WTC11 (cell line): ENCODE data around the gene CDC20. TPM values are rescaled to one million over a fixed set of nuclear protein-coding genes. Genes with fewer than 3 reads are reported as not detected.

Experiments
- ATAC-seq: fragments of 200-7000 bp; cut with Tn5 transposase; 2 replicates; pipeline ENCODE4 v1.10.0; 2021; ENCODE audit warnings: mild to moderate bottlenecking, moderate library complexity
- CTCF ChIA-PET: fragments of 300-600 bp; sonication (Branson Sonifier 250); formaldehyde crosslinking; loops from one replicate; lab custom pipeline; 2021; ENCODE audit warnings: antibody characterized with exemption; lab: Charles Lee
- POLR2A ChIA-PET: fragments of 350-600 bp; sonication (Branson Sonifier 250); formaldehyde crosslinking; loops from one replicate; lab custom pipeline; 2021; ENCODE audit warnings: antibody characterized with exemption; lab: Charles Lee
- DNase-seq: peaks from one replicate; pipeline ENCODE4 v3.0.0; 2021; ENCODE audit warnings: low spot score
- H3K27ac Mint-ChIP-seq: 2 replicates; pipeline ENCODE4 v1.8.0; 2021; ENCODE audit warnings: mixed read lengths
- H3K27me3 Mint-ChIP-seq: 2 replicates; pipeline ENCODE4 v1.8.0; 2021; ENCODE audit warnings: low read depth, mild to moderate bottlenecking, moderate library complexity, mixed read lengths
- H3K36me3 Mint-ChIP-seq: 2 replicates; pipeline ENCODE4 v1.8.0; 2021; ENCODE audit warnings: mixed read lengths
- H3K4me1 Mint-ChIP-seq: 2 replicates; pipeline ENCODE4 v1.8.0; 2022; ENCODE audit warnings: mixed read lengths
- H3K4me3 Mint-ChIP-seq: 2 replicates; pipeline ENCODE4 v1.8.0; 2021; ENCODE audit warnings: mild to moderate bottlenecking, moderate library complexity, mixed read lengths
- H3K9me3 Mint-ChIP-seq: 2 replicates; pipeline ENCODE4 v1.8.0; 2021; ENCODE audit warnings: mixed read lengths
- ATF1 ChIP-seq: sonication (generic); formaldehyde crosslinking; IDR thresholded peaks from 2 replicates; pipeline ENCODE4 v1.8.1; 2023; ENCODE audit warnings: mild to moderate bottlenecking, moderate library complexity, missing genetic modification reagents
- ELF4 ChIP-seq: sonication (generic); formaldehyde crosslinking; IDR thresholded peaks from 2 replicates; pipeline ENCODE4 v1.8.1; 2022; ENCODE audit warnings: low read depth, mild to moderate bottlenecking, moderate library complexity, missing genetic modification reagents
- HMGA2 ChIP-seq: fragments of 250-450 bp; sonication (Bioruptor Pico); IDR thresholded peaks from 2 replicates; pipeline ENCODE4 v1.4.0; 2021; ENCODE audit warnings: mild to moderate bottlenecking, moderate library complexity
- NFATC4 ChIP-seq: fragments of 250-450 bp; sonication (Bioruptor Pico); IDR thresholded peaks from 2 replicates; pipeline ENCODE4 v1.9.0; 2021; ENCODE audit warnings: mild to moderate bottlenecking
- NFE2L1 ChIP-seq: sonication (generic); formaldehyde crosslinking; IDR thresholded peaks from 2 replicates; pipeline ENCODE4 v1.8.1; 2023; ENCODE audit warnings: missing genetic modification reagents
- SOX15 ChIP-seq: fragments of 250-450 bp; sonication (Bioruptor Pico); IDR thresholded peaks from 2 replicates; pipeline ENCODE4 v1.9.0; 2021; ENCODE audit warnings: mild to moderate bottlenecking
- ZBTB21 ChIP-seq: sonication (generic); formaldehyde crosslinking; IDR thresholded peaks from 2 replicates; pipeline ENCODE4 v1.8.1; 2023; ENCODE audit warnings: mild to moderate bottlenecking, missing genetic modification reagents, borderline replicate concordance
- ZNF396 ChIP-seq: fragments of 250-450 bp; sonication (Bioruptor Pico); IDR thresholded peaks from 2 replicates; pipeline ENCODE4 v1.8.0; 2021; ENCODE audit warnings: mild to moderate bottlenecking, moderate library complexity, borderline replicate concordance
- ZNF671 ChIP-seq: fragments of 250-450 bp; sonication (Bioruptor Pico); IDR thresholded peaks from 2 replicates; pipeline ENCODE4 v1.8.0; 2021; ENCODE audit warnings: mild to moderate bottlenecking
- total RNA-seq: library from RNA; stranded (reverse); gene quantifications from 3 replicates; pipeline ENCODE4 v1.2.3, GENCODE V29; 2021
- TF ChIP-seq, protein P1 (sequence below): sonication (generic); formaldehyde crosslinking; IDR thresholded peaks from 2 replicates; pipeline ENCODE4 v1.8.1; 2023; ENCODE audit warnings: mild to moderate bottlenecking, moderate library complexity, missing genetic modification reagents
- TF ChIP-seq, protein P2 (sequence below): sonication (generic); formaldehyde crosslinking; IDR thresholded peaks from 2 replicates; pipeline ENCODE4 v1.8.0; 2023; ENCODE audit warnings: missing genetic modification reagents
- TF ChIP-seq, protein P3 (sequence below): fragments of 200-600 bp; IDR thresholded peaks from 2 replicates; pipeline ENCODE4 v1.8.0; 2022; ENCODE audit warnings: antibody characterized with exemption
- TF ChIP-seq, protein P4 (sequence below): sonication (generic); formaldehyde crosslinking; IDR thresholded peaks from 2 replicates; pipeline ENCODE4 v1.8.1; 2022; ENCODE audit warnings: missing genetic modification reagents, borderline replicate concordance
- TF ChIP-seq, protein P5 (sequence below): sonication (generic); formaldehyde crosslinking; IDR thresholded peaks from 2 replicates; pipeline ENCODE4 v1.8.1; 2022; ENCODE audit warnings: mild to moderate bottlenecking, moderate library complexity, missing genetic modification reagents
- TF ChIP-seq, protein P6 (sequence below): fragments of 250-450 bp; sonication (Bioruptor Pico); conservative IDR thresholded peaks from 2 replicates; pipeline ENCODE4 v1.9.0; 2021; ENCODE audit warnings: mild to moderate bottlenecking
- TF ChIP-seq, protein P7 (sequence below): sonication (generic); formaldehyde crosslinking; IDR thresholded peaks from 2 replicates; pipeline ENCODE4 v1.8.1; 2023; ENCODE audit warnings: mild to moderate bottlenecking, missing genetic modification reagents, moderate library complexity

CDC20 gene
- total RNA-seq, 1 experiment from 2014 or later: 280 TPM

DNA sequence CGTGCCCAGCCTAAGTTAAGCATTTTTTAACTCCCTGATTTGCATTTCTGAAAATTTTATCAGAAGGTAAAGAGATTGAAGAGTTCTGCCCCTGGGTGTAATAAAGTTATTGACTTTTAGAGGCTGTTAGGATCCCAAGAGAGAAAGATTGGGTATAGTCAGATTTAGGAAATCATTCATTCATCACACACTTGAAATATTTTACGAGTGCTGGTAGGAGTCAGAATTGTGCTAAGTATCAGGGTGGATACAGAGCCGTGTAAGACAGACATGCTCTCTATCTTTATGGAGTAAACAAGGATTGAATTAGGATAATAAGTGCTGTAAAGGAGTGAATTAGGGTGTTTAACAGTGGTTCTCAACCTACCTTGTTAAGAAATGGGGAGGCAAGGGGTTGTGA, 33.9 kb downstream of the CDC20 start (continued):
- TF ChIP-seq, protein P1, sequence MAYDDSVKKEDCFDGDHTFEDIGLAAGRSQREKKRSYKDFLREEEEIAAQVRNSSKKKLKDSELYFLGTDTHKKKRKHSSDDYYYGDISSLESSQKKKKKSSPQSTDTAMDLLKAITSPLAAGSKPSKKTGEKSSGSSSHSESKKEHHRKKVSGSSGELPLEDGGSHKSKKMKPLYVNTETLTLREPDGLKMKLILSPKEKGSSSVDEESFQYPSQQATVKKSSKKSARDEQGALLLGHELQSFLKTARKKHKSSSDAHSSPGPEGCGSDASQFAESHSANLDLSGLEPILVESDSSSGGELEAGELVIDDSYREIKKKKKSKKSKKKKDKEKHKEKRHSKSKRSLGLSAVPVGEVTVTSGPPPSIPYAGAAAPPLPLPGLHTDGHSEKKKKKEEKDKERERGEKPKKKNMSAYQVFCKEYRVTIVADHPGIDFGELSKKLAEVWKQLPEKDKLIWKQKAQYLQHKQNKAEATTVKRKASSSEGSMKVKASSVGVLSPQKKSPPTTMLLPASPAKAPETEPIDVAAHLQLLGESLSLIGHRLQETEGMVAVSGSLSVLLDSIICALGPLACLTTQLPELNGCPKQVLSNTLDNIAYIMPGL (CRISPR knock-in tag): no peak
- TF ChIP-seq ZNF396 (no peak), ATF1 (CRISPR knock-in tag) (no peak), SOX15 (no peak)
- TF ChIP-seq, protein P2, sequence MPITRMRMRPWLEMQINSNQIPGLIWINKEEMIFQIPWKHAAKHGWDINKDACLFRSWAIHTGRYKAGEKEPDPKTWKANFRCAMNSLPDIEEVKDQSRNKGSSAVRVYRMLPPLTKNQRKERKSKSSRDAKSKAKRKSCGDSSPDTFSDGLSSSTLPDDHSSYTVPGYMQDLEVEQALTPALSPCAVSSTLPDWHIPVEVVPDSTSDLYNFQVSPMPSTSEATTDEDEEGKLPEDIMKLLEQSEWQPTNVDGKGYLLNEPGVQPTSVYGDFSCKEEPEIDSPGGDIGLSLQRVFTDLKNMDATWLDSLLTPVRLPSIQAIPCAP (CRISPR knock-in tag): no peak
- TF ChIP-seq, protein P3, sequence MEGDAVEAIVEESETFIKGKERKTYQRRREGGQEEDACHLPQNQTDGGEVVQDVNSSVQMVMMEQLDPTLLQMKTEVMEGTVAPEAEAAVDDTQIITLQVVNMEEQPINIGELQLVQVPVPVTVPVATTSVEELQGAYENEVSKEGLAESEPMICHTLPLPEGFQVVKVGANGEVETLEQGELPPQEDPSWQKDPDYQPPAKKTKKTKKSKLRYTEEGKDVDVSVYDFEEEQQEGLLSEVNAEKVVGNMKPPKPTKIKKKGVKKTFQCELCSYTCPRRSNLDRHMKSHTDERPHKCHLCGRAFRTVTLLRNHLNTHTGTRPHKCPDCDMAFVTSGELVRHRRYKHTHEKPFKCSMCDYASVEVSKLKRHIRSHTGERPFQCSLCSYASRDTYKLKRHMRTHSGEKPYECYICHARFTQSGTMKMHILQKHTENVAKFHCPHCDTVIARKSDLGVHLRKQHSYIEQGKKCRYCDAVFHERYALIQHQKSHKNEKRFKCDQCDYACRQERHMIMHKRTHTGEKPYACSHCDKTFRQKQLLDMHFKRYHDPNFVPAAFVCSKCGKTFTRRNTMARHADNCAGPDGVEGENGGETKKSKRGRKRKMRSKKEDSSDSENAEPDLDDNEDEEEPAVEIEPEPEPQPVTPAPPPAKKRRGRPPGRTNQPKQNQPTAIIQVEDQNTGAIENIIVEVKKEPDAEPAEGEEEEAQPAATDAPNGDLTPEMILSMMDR: no peak
- TF ChIP-seq, protein P4, sequence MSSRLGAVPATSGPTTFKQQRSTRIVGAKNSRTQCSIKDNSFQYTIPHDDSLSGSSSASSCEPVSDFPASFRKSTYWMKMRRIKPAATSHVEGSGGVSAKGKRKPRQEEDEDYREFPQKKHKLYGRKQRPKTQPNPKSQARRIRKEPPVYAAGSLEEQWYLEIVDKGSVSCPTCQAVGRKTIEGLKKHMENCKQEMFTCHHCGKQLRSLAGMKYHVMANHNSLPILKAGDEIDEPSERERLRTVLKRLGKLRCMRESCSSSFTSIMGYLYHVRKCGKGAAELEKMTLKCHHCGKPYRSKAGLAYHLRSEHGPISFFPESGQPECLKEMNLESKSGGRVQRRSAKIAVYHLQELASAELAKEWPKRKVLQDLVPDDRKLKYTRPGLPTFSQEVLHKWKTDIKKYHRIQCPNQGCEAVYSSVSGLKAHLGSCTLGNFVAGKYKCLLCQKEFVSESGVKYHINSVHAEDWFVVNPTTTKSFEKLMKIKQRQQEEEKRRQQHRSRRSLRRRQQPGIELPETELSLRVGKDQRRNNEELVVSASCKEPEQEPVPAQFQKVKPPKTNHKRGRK (CRISPR knock-in tag): no peak
- TF ChIP-seq, protein P5, sequence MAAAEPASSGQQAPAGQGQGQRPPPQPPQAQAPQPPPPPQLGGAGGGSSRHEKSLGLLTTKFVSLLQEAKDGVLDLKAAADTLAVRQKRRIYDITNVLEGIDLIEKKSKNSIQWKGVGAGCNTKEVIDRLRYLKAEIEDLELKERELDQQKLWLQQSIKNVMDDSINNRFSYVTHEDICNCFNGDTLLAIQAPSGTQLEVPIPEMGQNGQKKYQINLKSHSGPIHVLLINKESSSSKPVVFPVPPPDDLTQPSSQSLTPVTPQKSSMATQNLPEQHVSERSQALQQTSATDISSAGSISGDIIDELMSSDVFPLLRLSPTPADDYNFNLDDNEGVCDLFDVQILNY (CRISPR knock-in tag): no peak
- TF ChIP-seq, all 79 proteins: peak for 0

DNA sequence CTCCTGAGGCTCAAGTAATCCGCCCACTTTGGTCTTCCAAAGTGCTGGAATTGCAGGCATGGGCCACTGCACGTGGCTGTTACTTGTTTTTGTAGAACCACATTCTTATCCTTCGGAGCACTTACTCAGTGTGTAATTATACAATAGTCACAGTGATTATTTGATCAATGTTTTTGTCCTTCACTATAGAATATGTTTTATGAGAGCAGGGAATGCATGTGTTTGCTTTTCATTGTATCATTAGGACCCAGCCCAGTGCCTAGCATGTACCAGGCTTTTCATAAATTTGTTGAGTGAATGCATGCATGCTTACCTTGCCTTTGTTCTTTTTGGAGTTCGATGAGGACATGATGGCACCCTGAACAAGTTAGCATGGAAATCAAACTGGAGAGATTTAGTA, 36.7 kb downstream of the CDC20 start:
- H3K27ac Mint-ChIP-seq: no peak overlapping the region
- DNase-seq (no peak), ATAC-seq (no peak)
- H3K9me3 Mint-ChIP-seq: no peaks in the 10 kb centered on the region
- ChIA-PET POLR2A (no interaction called here), CTCF (no interaction called here)
- H3K36me3 Mint-ChIP-seq: no peaks in the 10 kb centered on the region
- H3K27me3 Mint-ChIP-seq: no peaks in the 10 kb centered on the region
- H3K4me1 Mint-ChIP-seq: peaks cover 1% of the 10 kb centered on the region
- H3K4me3 Mint-ChIP-seq: no peak overlapping the region
- TF ChIP-seq, protein P6, sequence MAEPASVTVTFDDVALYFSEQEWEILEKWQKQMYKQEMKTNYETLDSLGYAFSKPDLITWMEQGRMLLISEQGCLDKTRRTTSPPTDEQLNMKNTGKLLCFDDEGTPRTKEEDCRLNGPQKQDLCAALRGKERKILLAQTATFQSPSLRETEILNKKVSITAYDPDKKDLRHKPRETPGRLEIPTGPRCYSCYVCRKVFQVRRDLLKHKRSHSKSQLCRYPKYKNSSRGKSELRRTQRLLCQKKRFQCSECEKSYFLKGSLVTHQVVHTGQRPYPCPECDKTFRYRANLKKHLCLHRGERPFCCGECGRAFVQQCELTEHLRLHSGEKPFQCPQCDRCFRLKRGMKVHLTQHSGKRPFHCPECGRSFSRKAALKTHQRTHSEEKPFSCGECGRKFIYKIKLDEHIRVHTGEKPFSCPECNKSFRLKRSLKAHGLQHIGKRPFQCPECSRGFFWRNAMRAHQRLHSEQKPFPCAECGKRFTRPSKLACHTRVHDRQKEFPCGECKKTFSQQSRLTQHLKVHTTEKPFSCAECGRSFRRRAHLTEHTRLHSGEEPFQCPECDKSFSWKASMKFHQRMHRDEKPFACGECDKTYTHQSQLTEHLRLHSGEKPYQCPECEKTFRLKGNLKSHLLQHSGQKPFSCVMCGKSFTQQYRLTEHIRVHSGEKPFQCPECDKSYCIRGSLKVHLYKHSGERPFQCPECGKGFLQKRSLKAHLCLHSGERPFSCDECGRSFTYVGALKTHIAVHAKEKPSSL (CRISPR knock-in tag): no peak

DNA sequence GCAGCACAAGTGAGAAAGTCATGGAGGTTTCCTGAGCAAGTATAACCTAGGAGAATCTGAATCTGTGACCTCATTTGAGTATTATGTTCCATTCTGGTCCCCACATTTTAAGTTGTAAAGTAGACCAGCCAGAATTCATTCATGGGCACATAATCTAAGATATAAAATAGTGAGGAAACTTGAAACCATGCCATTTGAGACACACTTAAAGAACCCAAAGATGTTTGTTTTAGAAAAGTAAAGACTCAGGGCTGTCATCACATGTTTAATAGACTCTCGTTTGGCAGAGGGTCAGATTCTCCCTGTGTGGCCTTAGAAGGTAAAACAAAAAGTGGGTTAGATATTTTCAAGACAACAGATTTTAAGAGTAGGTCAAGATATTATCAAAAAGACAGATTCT, 37.3 kb downstream of the CDC20 start:
- Mint-ChIP-seq H3K4me3 (no peak overlapping the region), H3K27ac (no peak overlapping the region)
- no peak for ATAC-seq

More for the DNA sequence above, 37.3 kb downstream of the CDC20 start:
- ChIA-PET CTCF (no interaction called here), POLR2A (interaction anchor here (0.6 kb wide), 1 partner anchor 28 kb away, joined by 3 read pairs; the partner anchor contains the start of gene ELOVL1)
- no peak for TF ChIP-seq NFE2L1
- TF ChIP-seq ELF4 (CRISPR knock-in tag): no peak
- no peak for TF ChIP-seq HMGA2
- TF ChIP-seq NFATC4 (CRISPR knock-in tag): no peak
- no peak for TF ChIP-seq ZNF671 (CRISPR knock-in tag)
- TF ChIP-seq ZBTB21: no peak
- TF ChIP-seq, protein P7, sequence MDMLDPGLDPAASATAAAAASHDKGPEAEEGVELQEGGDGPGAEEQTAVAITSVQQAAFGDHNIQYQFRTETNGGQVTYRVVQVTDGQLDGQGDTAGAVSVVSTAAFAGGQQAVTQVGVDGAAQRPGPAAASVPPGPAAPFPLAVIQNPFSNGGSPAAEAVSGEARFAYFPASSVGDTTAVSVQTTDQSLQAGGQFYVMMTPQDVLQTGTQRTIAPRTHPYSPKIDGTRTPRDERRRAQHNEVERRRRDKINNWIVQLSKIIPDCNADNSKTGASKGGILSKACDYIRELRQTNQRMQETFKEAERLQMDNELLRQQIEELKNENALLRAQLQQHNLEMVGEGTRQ (CRISPR knock-in tag): no peak
- no peak for DNase-seq
- Mint-ChIP-seq H3K36me3 (no peaks in the 10 kb centered on the region), H3K4me1 (no peaks in the 10 kb centered on the region), H3K9me3 (no peaks in the 10 kb centered on the region), H3K27me3 (no peaks in the 10 kb centered on the region)
